ENCODE data around the gene METTL23.

The METTL23 gene

DNA sequence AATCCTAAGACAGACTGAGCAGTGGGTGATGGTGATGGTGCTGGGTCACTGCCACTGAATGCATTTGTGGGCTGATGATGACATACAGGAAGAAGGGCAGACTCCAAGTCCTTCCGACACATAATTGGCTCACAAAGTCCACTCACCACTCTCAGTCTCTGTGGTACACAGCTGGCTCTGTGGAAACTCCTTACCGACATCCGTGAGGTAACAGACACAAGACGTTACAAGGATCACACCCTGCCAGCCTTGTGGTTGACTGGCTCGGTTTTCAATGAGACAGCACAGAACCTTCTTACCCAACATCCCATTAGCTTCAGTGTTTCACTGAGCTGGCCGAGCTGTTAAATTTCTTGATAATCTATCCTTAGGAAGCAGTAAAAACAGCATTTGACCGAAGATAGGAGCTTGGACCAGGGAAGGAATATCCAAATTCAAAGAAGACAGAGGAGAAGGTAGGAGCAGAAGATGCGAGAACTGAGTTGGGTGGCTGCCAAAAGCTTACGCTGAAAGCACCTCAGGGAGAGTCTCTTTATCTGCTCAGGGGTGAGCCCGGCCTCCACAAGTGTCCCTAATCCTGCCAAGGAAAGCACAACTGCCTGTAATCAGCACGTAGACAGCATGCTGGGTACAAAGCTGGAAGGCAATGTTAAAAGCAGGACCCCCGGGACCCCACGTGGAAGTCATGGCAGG lies 10.3 kb upstream of the METTL23 start:
- Mint-ChIP-seq H3K27ac (no peak overlapping the region), H3K9me3 (no peaks in the 10 kb centered on the region)
- DNase-seq: no peak

DNA sequence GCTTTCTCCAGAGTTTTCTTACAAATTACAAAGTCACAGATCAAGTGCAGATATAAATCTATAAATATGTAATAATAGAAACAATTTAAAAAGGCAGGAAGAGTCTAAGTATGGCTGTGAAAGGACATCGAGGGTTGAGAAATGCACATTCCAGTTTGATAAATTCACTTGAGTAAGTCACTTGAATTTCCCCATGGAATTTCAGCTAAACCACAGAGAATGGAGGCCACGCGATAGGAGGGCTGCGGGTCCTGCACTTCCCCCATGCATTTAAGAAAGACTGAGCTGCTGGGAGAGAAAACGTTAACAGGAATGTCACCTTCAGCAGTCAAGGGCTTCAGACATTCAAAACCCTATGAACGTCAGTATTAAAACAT lies 9.8 kb upstream of the METTL23 start:
- no peaks in the 10 kb centered on the region for H3K9me3 Mint-ChIP-seq
- no peak overlapping the region for H3K27ac Mint-ChIP-seq
- peaks cover 38% of the 10 kb centered on the region for H3K36me3 Mint-ChIP-seq (ENCODE audit: low read depth)
- no peak for TF ChIP-seq CTCF (IDR thresholded peaks at IDR 0.05)
- DNase-seq: no peak
- no peak overlapping the region for H3K4me3 Mint-ChIP-seq
- no peaks in the 10 kb centered on the region for H3K4me1 Mint-ChIP-seq
- H3K27me3 Mint-ChIP-seq (ENCODE audit: low read depth, poor library complexity): peaks cover 2% of the 10 kb centered on the region

More for the DNA sequence above, 10.3 kb upstream of the METTL23 start:
- TF ChIP-seq CTCF (IDR thresholded peaks at IDR 0.05): no peak
- H3K27me3 Mint-ChIP-seq (ENCODE audit: low read depth, poor library complexity): peaks cover 6% of the 10 kb centered on the region
- H3K4me3 Mint-ChIP-seq: no peak overlapping the region
- peaks cover 5% of the 10 kb centered on the region for H3K4me1 Mint-ChIP-seq
- peaks cover 33% of the 10 kb centered on the region for H3K36me3 Mint-ChIP-seq (ENCODE audit: low read depth)

- Mint-ChIP-seq H3K4me3 (no peak overlapping the region), H3K9me3 (no peaks in the 10 kb centered on the region), H3K36me3 (ENCODE audit: low read depth) (peaks cover 50% of the 10 kb centered on the region), H3K27me3 (ENCODE audit: low read depth, poor library complexity) (no peaks in the 10 kb centered on the region), H3K27ac (no peak overlapping the region), H3K4me1 (no peaks in the 10 kb centered on the region)
- no peak for DNase-seq
- TF ChIP-seq CTCF (IDR thresholded peaks at IDR 0.05): no peak
Observed at GRCh38 chr17:76718516-76718915, 8.1 kb upstream of the METTL23 start.

DNA sequence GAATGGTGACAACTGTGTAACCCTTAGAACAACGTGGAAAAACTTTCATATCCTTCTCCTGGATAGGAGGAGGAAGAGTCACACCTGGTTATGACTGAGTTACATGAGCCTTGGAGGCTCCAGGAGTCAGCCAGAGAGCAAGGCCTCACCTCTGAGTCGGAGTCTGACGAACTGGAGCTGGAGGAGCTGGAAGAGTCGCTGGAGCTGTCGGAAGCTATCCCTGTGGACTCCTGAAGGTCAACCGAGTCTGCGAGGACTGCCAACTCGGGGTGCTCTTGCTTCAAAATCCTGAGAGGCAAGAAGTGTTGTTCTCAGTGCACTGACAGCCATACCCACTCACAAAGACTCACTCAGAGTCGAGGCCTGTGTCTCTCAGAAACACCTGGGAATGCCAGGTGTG lies 6.4 kb upstream of the METTL23 start:
- DNase-seq: no peak
- Mint-ChIP-seq H3K36me3 (ENCODE audit: low read depth) (peaks cover 57% of the 10 kb centered on the region), H3K27ac (no peak overlapping the region), H3K9me3 (no peaks in the 10 kb centered on the region), H3K4me1 (peaks cover 4% of the 10 kb centered on the region), H3K4me3 (no peak overlapping the region), H3K27me3 (ENCODE audit: low read depth, poor library complexity) (no peaks in the 10 kb centered on the region)
- no peak for TF ChIP-seq CTCF (IDR thresholded peaks at IDR 0.05)

- no peaks in the 10 kb centered on the region for H3K9me3 Mint-ChIP-seq
- no peak overlapping the region for H3K4me3 Mint-ChIP-seq
- peaks cover 11% of the 10 kb centered on the region for H3K4me1 Mint-ChIP-seq
- DNase-seq: no peak
- TF ChIP-seq CTCF (IDR thresholded peaks at IDR 0.05): no peak
- no peak overlapping the region for H3K27ac Mint-ChIP-seq
- H3K27me3 Mint-ChIP-seq (ENCODE audit: low read depth, poor library complexity): no peaks in the 10 kb centered on the region
- peaks cover 62% of the 10 kb centered on the region for H3K36me3 Mint-ChIP-seq (ENCODE audit: low read depth)
Observed at GRCh38 chr17:76720941-76721340, 5.7 kb upstream of the METTL23 start.

DNA sequence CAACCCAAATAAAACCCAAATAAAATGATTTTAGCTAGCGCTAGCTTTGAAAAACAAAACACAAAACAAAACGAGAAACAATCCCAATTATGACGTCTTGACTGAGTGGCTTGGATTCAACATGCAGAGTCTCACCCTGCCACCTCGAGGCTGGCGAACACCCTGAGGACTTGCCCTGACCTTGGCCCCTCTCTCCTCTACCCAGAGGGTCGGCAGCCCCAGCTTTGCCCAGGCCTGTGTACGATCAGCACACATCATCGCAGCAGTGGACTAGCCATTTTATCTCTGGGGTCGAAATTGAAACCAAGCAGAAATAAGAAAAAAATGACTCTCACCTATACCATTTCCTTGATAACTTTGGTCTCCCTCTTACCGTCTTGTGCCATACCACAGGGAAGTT lies 5.2 kb upstream of the METTL23 start:
- H3K27me3 Mint-ChIP-seq (ENCODE audit: low read depth, poor library complexity): no peaks in the 10 kb centered on the region
- peaks cover 62% of the 10 kb centered on the region for H3K36me3 Mint-ChIP-seq (ENCODE audit: low read depth)
- no peak overlapping the region for H3K4me3 Mint-ChIP-seq
- H3K27ac Mint-ChIP-seq: no peak overlapping the region
- H3K4me1 Mint-ChIP-seq: peaks cover 11% of the 10 kb centered on the region
- no peaks in the 10 kb centered on the region for H3K9me3 Mint-ChIP-seq
- DNase-seq: no peak
- TF ChIP-seq CTCF (IDR thresholded peaks at IDR 0.05): no peak
